Measurements from ENCODE around the gene RAB4B.
"Not testable (repeated sequence)": the region's sequence is repeated elsewhere in the genome, so short reads cannot be mapped to it uniquely, and the experiment has no call there.

The RAB4B gene

GRCh38 chr19:40781140-40781539 lies 3.1 kb downstream of the RAB4B start:
- no peak for DNase-seq

- DNase-seq, result no peak
These were observed 5.7 kb downstream of the RAB4B start for GRCh38 chr19:40783711-40784110.

DNA sequence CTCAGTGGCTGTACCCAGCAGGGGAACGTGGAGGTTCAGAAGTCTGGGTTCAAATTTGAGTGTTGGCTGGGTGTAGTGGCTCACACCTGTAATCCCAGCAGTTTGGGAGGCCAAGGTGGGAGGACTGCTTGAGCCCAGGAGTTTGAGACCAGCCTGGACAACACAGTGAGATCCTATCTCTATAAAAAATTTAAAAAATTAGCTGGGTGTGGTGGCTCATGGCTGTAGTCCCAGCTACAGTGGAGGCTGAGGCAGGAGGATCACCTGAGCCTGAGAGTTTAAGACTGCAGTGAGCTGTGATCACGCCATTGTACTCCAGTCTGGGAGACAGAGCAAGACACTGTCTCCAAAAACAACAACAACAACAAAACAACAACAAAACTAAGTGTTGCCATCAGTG lies 6.1 kb downstream of the RAB4B start:
- not testable (repeated sequence) for DNase-seq

- no peak for DNase-seq
These were observed 7.5 kb downstream of the RAB4B start for GRCh38 chr19:40785526-40785925.

DNA sequence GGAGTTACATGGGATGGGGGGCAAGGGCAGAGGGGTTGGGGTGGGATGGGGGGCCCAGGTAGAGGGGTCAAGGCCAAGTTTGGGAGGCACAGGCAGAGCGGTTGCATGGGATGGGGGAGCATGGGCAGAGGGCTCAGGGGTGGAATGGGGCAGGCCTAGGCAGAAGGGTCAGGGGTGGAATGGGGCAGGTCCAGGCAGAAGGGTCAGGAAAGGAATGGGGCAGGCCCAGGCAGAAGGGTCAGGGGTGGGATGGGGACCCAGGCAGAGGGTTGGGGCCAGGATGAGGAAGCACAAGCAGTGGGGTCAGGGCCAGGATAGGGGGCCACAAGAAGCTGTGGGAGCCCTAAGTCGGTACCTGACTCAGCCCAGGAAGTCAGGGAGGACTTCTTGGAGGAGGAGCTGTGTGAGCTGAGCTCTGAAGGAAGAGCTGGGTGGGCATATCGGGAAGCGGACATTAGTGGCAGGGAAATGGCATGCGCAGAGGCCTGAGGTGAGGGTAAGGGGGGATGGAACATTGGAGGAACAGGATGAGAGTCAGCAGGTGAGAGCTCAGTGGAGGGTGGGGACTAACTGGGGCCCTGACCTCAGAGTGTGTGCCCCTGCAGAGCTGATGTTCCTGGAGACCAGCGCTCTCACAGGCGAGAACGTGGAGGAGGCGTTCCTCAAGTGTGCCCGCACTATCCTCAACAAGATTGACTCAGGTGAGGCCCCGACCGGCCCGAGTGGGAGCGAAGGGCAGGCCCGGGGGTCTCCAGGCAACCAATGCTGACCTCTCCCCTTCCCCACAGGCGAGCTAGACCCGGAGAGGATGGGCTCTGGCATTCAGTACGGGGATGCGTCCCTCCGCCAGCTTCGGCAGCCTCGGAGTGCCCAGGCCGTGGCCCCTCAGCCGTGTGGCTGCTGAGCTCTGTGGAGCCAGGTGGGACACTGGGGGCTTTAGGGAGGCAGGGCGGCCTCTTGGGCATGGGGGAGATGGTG lies 8.3 kb downstream of the RAB4B start:
- no peak for DNase-seq

DNA sequence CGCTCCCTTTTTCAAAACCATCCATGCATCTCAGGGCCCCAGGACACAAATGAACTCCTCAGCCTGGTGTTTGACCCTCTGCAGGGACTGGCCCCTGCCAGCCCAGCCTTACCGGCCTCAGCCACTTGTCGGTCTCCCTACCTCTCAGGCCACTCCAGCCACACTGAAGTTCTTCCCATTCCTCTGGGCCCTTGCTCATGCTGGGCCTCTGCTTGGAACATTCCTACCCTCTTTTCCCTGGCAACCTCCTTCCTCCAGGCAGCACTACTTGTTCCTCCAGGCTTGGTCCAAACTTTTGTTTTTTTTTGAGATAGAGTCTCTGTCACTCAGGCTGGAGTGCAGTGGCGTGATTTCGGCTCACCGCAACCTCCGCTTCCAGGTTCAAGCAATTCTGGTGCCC lies 13.3 kb downstream of the RAB4B start:
- no peak for DNase-seq

DNA sequence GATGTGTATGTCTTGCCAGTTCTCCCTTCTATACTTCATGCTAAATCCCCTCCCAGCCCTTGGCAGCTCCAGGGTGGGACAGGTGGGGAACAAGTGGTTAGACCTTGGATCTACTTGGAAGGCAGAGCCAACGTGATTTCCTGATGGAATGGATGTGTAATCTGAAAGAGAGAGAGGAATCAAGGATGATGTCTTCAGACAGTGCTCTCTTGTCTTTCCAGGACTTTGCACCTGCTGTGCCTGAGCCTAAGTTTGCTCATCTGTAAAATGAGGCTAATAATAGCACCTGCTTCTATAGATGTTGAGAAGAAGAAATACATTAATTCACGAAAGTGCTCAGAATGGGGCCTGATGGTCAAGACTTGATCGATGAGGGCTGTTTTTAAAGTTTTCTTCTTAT lies 13.9 kb downstream of the RAB4B start:
- DNase-seq, result no peak

GRCh38 chr19:40797166-40797962 lies 19.3 kb downstream of the RAB4B start:
- DNase-seq, result no peak

DNA sequence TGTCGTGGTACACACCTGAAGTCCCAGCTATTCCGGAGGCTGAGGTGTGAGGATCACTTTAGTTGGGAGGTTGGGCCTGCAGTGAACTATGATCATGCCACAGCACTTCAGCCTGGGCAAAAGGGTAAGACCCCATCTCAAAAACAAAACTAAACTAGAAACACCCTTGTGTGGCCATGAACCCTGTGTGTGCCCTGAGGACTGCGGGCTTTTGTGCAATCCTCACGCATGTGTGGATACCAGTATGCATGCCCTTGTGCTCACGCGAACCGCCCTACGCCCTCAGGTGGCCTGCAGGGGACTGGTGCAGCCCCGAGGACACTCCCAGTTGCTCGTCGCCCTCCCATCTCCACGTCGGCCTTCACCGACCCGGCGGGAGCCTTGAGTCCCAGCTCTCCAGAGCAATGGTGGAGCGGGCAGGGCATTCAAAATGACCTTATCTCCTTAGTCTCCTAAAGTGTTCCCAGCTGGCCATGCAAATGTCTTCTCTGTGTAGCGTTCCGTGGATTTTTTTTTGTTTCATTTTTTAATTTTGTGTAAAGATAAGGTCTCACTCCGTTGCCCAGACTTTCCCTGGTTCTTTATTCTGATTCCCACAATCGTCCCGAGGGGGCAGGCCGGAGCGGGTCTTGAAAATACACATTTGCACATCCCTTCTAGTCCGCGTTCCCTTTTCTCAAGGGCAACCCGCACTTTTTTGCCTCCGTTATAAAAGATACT lies 20.1 kb downstream of the RAB4B start:
- DNase-seq, result peak; percentile 44

DNA sequence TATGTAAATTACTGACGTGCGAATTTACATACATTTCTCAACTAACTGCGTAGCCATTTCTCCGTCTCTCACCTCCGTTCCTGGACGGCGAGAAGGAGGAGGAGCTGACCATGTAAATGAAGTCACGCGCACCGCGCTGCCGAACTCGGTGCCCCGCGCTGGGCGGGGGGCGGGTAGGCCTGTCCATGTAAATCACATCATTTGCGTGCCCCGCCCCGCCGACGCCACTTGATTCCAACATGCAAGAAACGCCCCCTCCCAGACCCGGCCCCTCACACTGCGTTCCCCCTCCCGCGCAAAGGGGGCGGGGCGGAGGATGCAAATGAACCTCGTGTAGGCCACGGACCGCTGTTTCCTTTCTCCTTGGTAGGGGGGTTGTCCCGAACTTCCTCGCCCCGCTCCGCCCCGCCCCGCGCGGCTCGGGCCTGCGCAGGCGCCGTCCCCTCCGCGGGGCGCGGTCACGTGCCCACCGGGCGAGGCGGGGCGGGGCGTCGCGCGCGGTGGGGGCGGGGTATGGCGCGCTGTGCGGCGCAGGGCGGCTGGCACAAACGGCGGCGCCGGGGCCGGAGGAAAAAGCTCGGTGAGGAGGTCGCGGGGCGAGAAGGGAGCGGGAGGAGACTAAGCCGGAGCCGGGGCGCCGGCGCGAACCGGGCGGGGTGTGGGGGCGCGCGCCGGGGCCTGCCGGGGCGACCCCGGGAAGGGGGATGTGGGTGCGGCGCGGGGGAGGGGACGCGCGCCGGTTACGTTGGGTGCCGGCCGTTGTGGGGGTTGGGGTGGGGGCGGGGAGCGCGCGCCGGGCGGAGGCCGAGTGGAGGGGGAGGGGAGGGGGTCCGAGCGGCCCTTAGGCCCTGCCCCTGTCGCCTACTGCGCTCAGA lies 20.9 kb downstream of the RAB4B start, which contains the start of gene EGLN2:
Gene EGLN2, plus strand, starts transcription at position 509 of the 875 bp plus-strand sequence. CDS start 1,382 bp downstream, outside the sequence.
- peak; percentile 100 for DNase-seq

DNA sequence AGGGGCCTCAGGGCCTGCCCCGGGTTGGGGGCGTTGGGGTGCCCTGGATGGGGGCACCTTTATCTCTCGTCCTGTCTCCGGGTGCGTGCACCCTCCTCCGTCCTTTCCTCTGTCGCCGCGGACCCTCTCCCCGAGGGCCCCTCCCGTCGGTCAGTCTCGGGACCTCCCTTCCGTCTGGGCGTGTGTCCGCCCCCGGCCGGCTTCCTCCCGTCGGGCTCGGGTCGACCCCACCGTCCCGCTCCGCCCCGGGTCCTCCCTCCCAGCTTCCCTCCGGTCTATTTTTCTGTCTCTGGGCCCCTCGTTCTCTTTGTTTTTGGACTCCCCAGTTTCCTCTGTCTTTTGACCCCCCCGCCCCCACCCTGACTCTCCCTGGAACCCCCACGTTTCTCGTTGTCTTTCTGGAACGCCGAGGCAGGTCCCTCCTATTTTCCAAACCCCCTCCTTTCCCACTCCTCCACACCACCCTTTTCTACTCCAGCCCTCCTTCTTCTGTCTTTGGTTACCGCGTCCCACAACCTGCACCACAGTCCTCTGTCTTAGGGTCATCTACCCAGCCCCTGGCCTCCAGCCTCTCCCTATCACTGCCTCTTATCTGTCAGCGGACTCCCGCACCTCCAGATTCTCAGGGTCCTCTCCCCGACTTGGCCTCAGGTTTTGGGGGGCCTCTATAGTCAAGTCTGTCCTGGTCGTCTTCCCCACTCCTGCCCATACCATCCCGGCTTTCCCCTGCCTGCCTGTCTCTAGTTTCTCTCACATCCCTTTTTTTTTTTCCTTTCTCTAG lies 21.7 kb downstream of the RAB4B start:
- DNase-seq, result no peak

DNA sequence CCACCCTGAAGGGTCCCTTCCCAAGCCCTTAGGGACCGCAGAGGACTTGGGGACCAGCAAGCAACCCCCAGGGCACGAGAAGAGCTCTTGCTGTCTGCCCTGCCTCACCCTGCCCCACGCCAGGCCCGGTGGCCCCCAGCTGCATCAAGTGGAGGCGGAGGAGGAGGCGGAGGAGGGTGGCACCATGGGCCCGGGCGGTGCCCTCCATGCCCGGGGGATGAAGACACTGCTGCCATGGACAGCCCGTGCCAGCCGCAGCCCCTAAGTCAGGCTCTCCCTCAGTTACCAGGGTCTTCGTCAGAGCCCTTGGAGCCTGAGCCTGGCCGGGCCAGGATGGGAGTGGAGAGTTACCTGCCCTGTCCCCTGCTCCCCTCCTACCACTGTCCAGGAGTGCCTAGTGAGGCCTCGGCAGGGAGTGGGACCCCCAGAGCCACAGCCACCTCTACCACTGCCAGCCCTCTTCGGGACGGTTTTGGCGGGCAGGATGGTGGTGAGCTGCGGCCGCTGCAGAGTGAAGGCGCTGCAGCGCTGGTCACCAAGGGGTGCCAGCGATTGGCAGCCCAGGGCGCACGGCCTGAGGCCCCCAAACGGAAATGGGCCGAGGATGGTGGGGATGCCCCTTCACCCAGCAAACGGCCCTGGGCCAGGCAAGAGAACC lies 22.4 kb downstream of the RAB4B start:
- no peak for DNase-seq

- DNase-seq, result no peak
These were observed 22.9 kb downstream of the RAB4B start for GRCh38 chr19:40800997-40801377.

- no peak for DNase-seq
These were observed 23.6 kb downstream of the RAB4B start for GRCh38 chr19:40801426-40802299.

DNA sequence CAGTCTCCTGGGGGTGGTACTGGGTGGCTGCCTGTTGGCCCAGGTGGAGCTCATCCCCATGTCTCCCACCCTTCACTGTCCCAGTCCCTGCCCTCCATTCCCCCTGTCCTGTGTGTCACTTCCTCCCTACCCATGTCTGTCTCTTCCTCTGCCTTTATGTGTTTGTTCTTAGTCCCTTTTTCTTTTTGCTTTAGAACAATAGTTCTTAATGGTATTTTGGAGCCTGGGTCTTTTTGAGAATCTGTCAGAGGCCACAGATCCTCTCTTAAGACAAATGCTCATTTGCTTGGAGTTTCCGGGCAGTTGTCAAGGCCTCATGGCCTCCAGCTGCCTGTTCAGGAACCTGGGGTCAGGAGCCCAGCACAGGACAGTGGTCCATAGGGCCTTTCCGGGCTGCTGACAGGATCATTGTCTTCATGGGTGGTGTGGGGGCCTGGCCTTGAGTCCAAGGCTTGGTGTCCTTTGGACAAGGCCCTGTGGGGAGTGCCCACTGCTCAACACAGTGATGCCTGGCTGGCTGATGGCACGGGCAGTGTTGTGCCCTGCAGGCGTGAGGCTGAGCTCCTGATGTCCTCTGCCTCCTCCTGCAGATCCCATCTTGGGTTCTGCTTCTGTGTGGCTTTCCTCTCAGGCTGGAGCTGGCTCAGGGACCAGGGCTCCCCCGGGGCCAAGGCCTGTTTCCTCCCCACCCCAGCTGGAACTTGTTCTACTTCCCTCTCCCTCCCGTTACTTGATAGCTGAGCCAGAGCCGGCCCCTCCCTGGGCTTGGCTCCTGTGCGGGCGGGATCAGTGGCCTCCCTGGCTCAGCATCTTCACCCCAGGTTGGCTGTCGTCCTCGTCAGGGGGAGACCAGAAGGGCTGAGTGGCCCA lies 24.5 kb downstream of the RAB4B start:
- DNase-seq, result no peak

DNA sequence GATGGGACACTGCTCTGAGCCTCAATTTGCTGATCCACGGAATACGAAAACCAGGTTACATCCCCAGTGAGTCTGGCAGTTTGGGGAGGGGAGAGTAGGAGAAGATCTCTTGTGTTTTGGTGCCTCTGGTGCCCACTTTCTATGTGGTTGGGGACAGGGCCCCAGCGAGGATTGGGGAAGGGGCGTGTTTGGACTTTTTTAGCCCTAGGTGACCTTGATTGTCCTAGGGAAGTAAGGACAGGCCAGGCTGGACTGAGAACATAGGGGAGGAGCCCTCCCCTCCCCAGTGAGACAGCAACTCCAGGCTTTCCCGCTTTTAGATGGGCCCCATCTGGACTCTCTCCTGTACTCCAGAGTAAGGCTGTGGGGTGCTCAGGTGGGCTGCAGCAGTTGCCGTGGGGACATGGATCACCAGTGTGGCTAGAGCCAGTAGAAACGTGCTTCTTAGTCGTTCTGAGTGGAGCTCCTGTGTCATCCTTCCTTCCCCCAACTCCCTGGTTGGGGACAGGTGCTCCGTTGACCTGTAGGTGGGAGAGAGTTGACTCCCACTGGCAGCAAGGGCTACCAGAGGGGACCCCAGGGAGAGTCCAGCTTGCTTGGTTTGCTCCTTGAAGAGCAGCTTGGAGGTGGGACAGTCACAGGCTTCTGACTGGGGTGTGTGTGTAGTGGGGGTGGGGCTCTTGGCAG lies 25.3 kb downstream of the RAB4B start:
- no peak for DNase-seq

DNA sequence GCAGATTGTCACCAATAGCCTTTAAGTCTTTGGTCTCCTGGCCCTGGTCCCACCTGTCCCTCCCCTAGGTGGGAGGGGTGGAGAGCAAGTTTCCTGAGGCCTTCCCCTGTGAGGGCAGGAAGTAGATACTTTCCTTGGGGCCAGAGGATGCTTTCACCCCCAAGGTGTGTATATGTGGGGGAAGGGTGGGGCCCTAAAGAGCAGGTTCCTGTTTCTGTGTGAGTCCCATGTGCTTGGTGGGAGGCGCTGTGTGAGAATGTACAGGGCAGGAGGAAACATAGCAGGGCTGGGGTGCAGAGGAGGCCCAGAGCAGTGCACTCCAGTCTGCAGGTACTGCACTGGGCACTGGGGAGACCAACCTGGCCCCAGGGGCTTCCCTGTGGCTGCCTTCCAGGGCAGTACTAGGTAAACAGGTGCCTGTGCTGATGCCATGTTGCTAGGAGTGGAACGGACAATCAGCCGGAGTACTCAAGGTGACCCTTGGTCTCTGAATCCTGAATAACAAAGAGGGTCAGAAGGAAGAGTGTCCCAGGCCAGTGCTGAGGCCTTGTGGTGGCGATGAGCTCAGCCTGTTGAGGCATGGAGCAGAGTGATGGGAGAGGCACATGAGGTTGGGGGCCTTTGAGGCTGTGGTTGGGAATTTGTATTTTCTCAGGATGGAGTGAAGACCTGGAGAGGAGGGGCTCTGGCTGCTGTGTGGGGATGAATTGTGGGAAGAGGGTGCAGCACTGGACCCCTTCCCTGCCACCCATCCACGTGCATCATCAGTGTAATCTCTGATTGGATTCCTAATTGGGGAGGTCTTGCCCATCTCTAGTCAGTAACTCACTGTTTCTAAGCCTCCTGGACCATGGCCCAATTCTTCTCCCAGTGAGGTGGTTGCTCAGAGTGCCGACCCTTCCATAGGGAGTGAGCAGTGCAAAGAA lies 26.1 kb downstream of the RAB4B start:
- no peak for DNase-seq

Measured in fibroblast of skin of right quadriceps (primary cell).